MG63 (cell line): ENCODE data around the gene KLF18. TPM values are rescaled to one million over a fixed set of nuclear protein-coding genes. Genes with fewer than 3 reads are reported as not detected.
A peak's percentile ranks its signal among the peaks of the same experiment; 100 is the strongest.

Experiments
- DNase-seq: peaks from one replicate; pipeline ENCODE4 v3.0.0-alpha.2; 2020
- H3K27me3 ChIP-seq: fragments of 250-450 bp; sonication (Bioruptor Pico); 2 replicates; pipeline ENCODE4 v1.5.1; 2020; ENCODE audit warnings: mild to moderate bottlenecking, moderate library complexity
- H3K36me3 ChIP-seq: fragments of 250-450 bp; sonication (Bioruptor Pico); 2 replicates; pipeline ENCODE4 v1.5.1; 2020; ENCODE audit warnings: mild to moderate bottlenecking, moderate library complexity
- H3K4me3 ChIP-seq: fragments of 250-450 bp; sonication (Bioruptor Pico); 2 replicates; pipeline ENCODE4 v1.5.1; 2020; ENCODE audit warnings: mild to moderate bottlenecking, moderate library complexity
- H3K9me3 ChIP-seq: fragments of 250-450 bp; sonication (Bioruptor Pico); 2 replicates; pipeline ENCODE4 v1.5.1; 2020; ENCODE audit warnings: mild to moderate bottlenecking, moderate library complexity
- total RNA-seq: library from RNA; depleted of rRNA; stranded (reverse); fragments of >200 nt; shearing (Covaris generic); gene quantifications from 2 replicates; pipeline ENCODE4 v1.2.3, GENCODE V29; 2014; ENCODE audit warnings: low replicate concordance; rRNA removed

The KLF18 gene
- total RNA-seq, 1 experiment from 2014 or later, result not detected

DNA sequence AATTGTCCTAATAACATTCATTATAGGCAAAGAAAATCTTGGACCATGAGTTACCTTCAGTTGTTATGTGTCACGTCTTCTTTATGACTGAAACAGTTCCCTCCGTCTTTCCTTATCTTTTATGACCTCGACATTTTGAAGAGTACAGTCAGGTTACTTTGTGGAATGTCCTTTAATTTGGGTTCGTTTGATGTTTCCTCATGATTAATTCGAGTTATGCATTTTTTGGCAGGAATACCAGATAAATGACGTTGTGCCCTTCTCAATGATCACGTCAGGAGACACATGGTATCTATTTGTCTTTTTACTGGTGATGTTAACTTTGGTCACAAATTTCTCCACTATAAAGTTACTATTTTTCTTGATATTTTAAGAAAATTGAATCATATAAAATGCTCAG is 40.1 kb downstream of the KLF18 start:
- Histone ChIP-seq H3K27me3 (no peaks in the 10 kb centered on the region), H3K4me3 (no peak overlapping the region), H3K9me3 (no peaks in the 10 kb centered on the region; the same call in 1 of the 2 replicates), H3K36me3 (no peaks in the 10 kb centered on the region)
- no peak for DNase-seq

- DNase-seq, result no peak
- Histone ChIP-seq H3K36me3 (no peaks in the 10 kb centered on the region), H3K9me3 (no peaks in the 10 kb centered on the region; the same call in 1 of the 2 replicates), H3K27me3 (no peaks in the 10 kb centered on the region), H3K4me3 (no peak overlapping the region)
Measured at GRCh38 chr1:44100183-44100868, 41.1 kb downstream of the KLF18 start.

GRCh38 chr1:44094047-44094446 is 47.4 kb downstream of the KLF18 start:
- no peak for DNase-seq
- H3K4me3 ChIP-seq, result no peak overlapping the region
- H3K27me3 ChIP-seq, result no peaks in the 10 kb centered on the region
- H3K9me3 ChIP-seq, result peaks cover 6% of the 10 kb centered on the region
- no peaks in the 10 kb centered on the region for H3K36me3 ChIP-seq

DNA sequence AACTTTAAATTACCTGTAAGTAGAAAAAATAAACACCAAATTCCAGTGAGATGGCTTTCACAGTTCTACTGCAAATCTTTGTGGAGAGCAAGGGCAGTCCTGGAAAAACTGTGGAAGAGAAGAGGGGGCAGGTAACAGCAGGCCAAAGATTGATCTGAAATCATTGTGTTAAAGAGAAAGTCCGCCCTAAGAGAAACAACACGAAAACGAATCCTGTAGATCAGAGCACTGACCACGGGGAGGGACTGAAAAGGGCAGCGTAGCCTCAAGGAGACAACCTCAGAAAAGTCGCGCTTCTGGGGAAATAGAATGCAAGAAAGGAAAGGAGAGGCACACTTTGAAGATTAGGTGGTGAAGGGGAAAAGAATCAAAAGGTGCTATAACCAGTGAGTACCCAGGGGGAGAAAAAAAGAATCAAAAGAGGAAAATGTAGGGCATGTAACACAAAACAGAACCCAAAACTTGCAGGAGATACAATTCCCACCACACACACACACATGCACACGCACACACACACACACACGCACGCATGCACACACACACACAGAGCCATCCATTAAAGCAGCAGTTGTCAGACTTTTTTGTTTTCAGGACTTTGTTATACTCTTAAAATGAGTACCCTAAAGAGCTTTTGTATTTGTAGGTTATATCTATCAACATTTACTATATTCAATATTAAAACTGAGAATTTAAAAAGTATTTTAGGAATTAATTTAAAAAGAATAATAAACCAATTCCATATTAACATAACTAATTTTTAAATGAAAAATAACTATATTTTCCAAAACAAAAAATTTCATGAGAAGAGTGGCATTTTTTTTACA is 50.8 kb downstream of the KLF18 start:
- DNase-seq, result no peak
- H3K27me3 ChIP-seq, result no peaks in the 10 kb centered on the region

GRCh38 chr1:44089371-44090048 is 51.9 kb downstream of the KLF18 start:
- H3K27me3 ChIP-seq, result no peaks in the 10 kb centered on the region
- H3K36me3 ChIP-seq, result no peaks in the 10 kb centered on the region
- no peak overlapping the region for H3K4me3 ChIP-seq
- DNase-seq, result peak; percentile 53
- peaks cover 5% of the 10 kb centered on the region for H3K9me3 ChIP-seq

More for the DNA sequence above, 50.8 kb downstream of the KLF18 start:
- Histone ChIP-seq H3K4me3 (no peak overlapping the region), H3K9me3 (peaks cover 6% of the 10 kb centered on the region), H3K36me3 (no peaks in the 10 kb centered on the region)

Other genes with a start within 250 kb of the KLF18 start
- gene ARTN, start 207.8 kb downstream of the KLF18 start, total RNA-seq, result not detected in 2 replicates
- gene IPO13, start 194.7 kb downstream of the KLF18 start, total RNA-seq, result 14.4 and 24.4 TPM in 2 replicates
- 20.7 and 44.0 TPM in 2 replicates for gene DPH2, start 171.6 kb downstream of the KLF18 start, total RNA-seq
- 124 and 126 TPM in 2 replicates for gene ATP6V0B, start 166.7 kb downstream of the KLF18 start, total RNA-seq
- gene B4GALT2, start 162.4 kb downstream of the KLF18 start, total RNA-seq, result 62.1 and 95.8 TPM in 2 replicates
- 1.6 and 5.9 TPM in 2 replicates for gene CCDC24, start 150.0 kb downstream of the KLF18 start, total RNA-seq
- gene SLC6A9, start 110.2 kb downstream of the KLF18 start, total RNA-seq, result 1.6 and 6.0 TPM in 2 replicates
- gene KLF17, start 22.8 kb downstream of the KLF18 start, total RNA-seq, result 3.1 TPM in 1 of 2 replicates, not detected in the other
- 15.6 and 36.4 TPM in 2 replicates for gene DMAP1, start 71.8 kb upstream of the KLF18 start, total RNA-seq
- 89.7 and 147 TPM in 2 replicates for gene ERI3, start 213.6 kb upstream of the KLF18 start, total RNA-seq